Psoas muscle (tissue), 8 donors: ENCODE results near the gene ADAMTSL3. TPM values are rescaled to one million over a fixed set of nuclear protein-coding genes. Genes with fewer than 3 reads are reported as not detected.

Experiments used
- ATAC-seq, 4 donors: fragments of 200-7000 bp; cut with Tn5 transposase; one replicate each; pipeline ENCODE4 v1.9.1; 2020; ENCODE audit warnings: moderate library complexity in 3 of 4, mild to moderate bottlenecking in 2 of 4
- DNase-seq, 2 donors: peaks; one replicate each; pipeline ENCODE4 v3.0.0-alpha.2; 2020
- H3K27ac ChIP-seq: fragments of 200-600 bp; one replicate; pipeline ENCODE4 v1.8.0; 2022
- H3K27me3 ChIP-seq, 3 donors: fragments of 200-600 bp in 1 of 3; one replicate each; pipeline versions ENCODE4 v1.6.1 to v1.8.0; 2013 to 2022; ENCODE audit warnings: low read length in 2 of 3, mild to moderate bottlenecking in 2 of 3, moderate library complexity in 1 of 3; ENCODE audit not compliant: insufficient read depth in 3 of 3
- H3K36me3 ChIP-seq, 2 donors: fragments of 200-600 bp in 1 of 2; one replicate each; pipeline versions ENCODE4 v1.6.1 to v1.8.0; 2013 to 2022; ENCODE audit warnings: low read depth in 1 of 2, mild to moderate bottlenecking in 1 of 2, moderate library complexity in 1 of 2; ENCODE audit not compliant: insufficient read depth in 1 of 2
- H3K4me1 ChIP-seq: fragments of 200-600 bp; one replicate; pipeline ENCODE4 v1.8.0; 2022
- H3K4me3 ChIP-seq: fragments of 200-600 bp; one replicate; pipeline ENCODE4 v1.8.0; 2022; ENCODE audit warnings: mild to moderate bottlenecking
- H3K9me3 ChIP-seq: fragments of 200-600 bp; one replicate; pipeline ENCODE4 v1.8.0; 2022
- CTCF ChIP-seq: fragments of 200-600 bp; IDR thresholded peaks from one replicate; pipeline ENCODE4 v1.8.0; 2022; ENCODE audit warnings: antibody characterized with exemption
- WGBS, 3 donors: extraction: QIAGEN DNeasy Blood & Tissue Kit; methylation state at CpG; one replicate each; pipeline versions ENCODE4 v1.1.6 to v1.1.7; 2013; 5-methylcytosine and 5-hydroxymethylcytosine counted together
- intact Hi-C, 2 donors: fragments of 100-400 bp; cut with DNase I; formaldehyde crosslinking; loops; one replicate each; pipeline versions ENCODE4 v1.11.0 to v1.14.2; 2022
- polyA plus RNA-seq, 3 donors: library from polyadenylated mRNA; stranded (reverse); fragments of 200-250 nt; gene quantifications; one replicate each; pipeline ENCODE4 v1.2.3, GENCODE V29; 2013
- total RNA-seq, 4 donors: library from RNA; stranded (reverse); fragmentation: NEBNext Ultra II Directional in 2 of 4; extraction: Animal tissue kit (Norgen Biotek cat#: 25700) in 2 of 4; gene quantifications; one replicate each; pipeline versions ENCODE4 v1.2.1 to v1.2.4, GENCODE V29; 2021 to 2023
- donor health status: healthy with polysubstance abuse.
- donor health status: DM: no; HTN: no; CAD: no; lungs with moderate emphysema.
- donor health status: Bipolar disorder and iron deficiency.
- donor health status: healthy.
- donor health status: DM: yes; HTN: yes; CAD: no.
- donor health status: DM: no; HTN: no; CAD: no.
- donor health status: DM: no; HTN: no; CAD: no.
- donor health status: DM: yes; HTN: yes; CAD: no.

Gene ADAMTSL3
- total and polyA plus RNA-seq, 7 donors: 0.35 to 12.8 (median 2.1) TPM

- H3K27me3 ChIP-seq: no peaks in the 10 kb centered on the region
- H3K4me1 ChIP-seq: no peaks in the 10 kb centered on the region
- no peak for TF ChIP-seq CTCF
Measured at GRCh38 chr15:83717010-83717409, 63.1 kb downstream of the ADAMTSL3 start.

GRCh38 chr15:83720468-83720867 is 66.5 kb downstream of the ADAMTSL3 start:
- no peaks in the 10 kb centered on the region for H3K36me3 ChIP-seq
- H3K9me3 ChIP-seq: no peaks in the 10 kb centered on the region
- no peaks in the 10 kb centered on the region for H3K4me1 ChIP-seq
- intact Hi-C loops: no loop called here
- no peak for ATAC-seq
- WGBS, 3 donors: 79 to 89% (median 83%) methylated on average over 2 of the region's 2 CpGs
- no peak for DNase-seq
- no peak overlapping the region for H3K4me3 ChIP-seq
- TF ChIP-seq CTCF: no peak
- no peak overlapping the region for H3K27ac ChIP-seq
- H3K27me3 ChIP-seq: no peaks in the 10 kb centered on the region

More at GRCh38 chr15:83717010-83717409, 63.1 kb downstream of the ADAMTSL3 start:
- intact Hi-C loops: no loop called here
- ATAC-seq (no peak), DNase-seq (no peak)
- H3K27ac ChIP-seq: no peak overlapping the region
- no peaks in the 10 kb centered on the region for H3K9me3 ChIP-seq
- H3K36me3 ChIP-seq: no peaks in the 10 kb centered on the region
- no peak overlapping the region for H3K4me3 ChIP-seq

- no peak for ATAC-seq
Measured at GRCh38 chr15:83721031-83721430, 67.1 kb downstream of the ADAMTSL3 start.

GRCh38 chr15:83721981-83722380 is 68.1 kb downstream of the ADAMTSL3 start:
- H3K27me3 ChIP-seq: no peaks in the 10 kb centered on the region
- no peak for ATAC-seq
- 54 to 68% (median 65%) methylated on average over 3 of the region's 3 CpGs for WGBS, 3 donors
- H3K4me3 ChIP-seq: no peak overlapping the region
- TF ChIP-seq CTCF: no peak
- DNase-seq: no peak
- no peaks in the 10 kb centered on the region for H3K9me3 ChIP-seq
- H3K36me3 ChIP-seq: no peaks in the 10 kb centered on the region
- no peak overlapping the region for H3K27ac ChIP-seq
- H3K4me1 ChIP-seq: no peaks in the 10 kb centered on the region
- intact Hi-C loops: no loop called here

More at GRCh38 chr15:83721031-83721430, 67.1 kb downstream of the ADAMTSL3 start:
- DNase-seq: no peak
- H3K27me3 ChIP-seq: no peaks in the 10 kb centered on the region
- H3K9me3 ChIP-seq: no peaks in the 10 kb centered on the region
- TF ChIP-seq CTCF: no peak
- no peaks in the 10 kb centered on the region for H3K36me3 ChIP-seq
- no peak overlapping the region for H3K4me3 ChIP-seq
- intact Hi-C loops: no loop called here
- H3K4me1 ChIP-seq: no peaks in the 10 kb centered on the region
- no peak overlapping the region for H3K27ac ChIP-seq

- no peak for DNase-seq
- intact Hi-C loops: no loop called here
- Histone ChIP-seq H3K36me3 (no peaks in the 10 kb centered on the region), H3K27me3 (no peaks in the 10 kb centered on the region), H3K4me3 (no peak overlapping the region), H3K27ac (no peak overlapping the region), H3K9me3 (no peaks in the 10 kb centered on the region), H3K4me1 (no peaks in the 10 kb centered on the region)
- no peak for ATAC-seq
- TF ChIP-seq CTCF: no peak
- WGBS, 3 donors: 40 to 48% (median 41%) methylated on average over 1 of the region's 1 CpG
Measured at GRCh38 chr15:83723216-83723615, 69.3 kb downstream of the ADAMTSL3 start.
